Measurements from ENCODE around the gene C10orf71. TPM values are rescaled to one million over a fixed set of nuclear protein-coding genes. Genes with fewer than 3 reads are reported as not detected.

Gene C10orf71
- total and polyA plus RNA-seq, 2 donors (not counting 1 experiment from before 2014, with no cell fraction given) = not detected

DNA sequence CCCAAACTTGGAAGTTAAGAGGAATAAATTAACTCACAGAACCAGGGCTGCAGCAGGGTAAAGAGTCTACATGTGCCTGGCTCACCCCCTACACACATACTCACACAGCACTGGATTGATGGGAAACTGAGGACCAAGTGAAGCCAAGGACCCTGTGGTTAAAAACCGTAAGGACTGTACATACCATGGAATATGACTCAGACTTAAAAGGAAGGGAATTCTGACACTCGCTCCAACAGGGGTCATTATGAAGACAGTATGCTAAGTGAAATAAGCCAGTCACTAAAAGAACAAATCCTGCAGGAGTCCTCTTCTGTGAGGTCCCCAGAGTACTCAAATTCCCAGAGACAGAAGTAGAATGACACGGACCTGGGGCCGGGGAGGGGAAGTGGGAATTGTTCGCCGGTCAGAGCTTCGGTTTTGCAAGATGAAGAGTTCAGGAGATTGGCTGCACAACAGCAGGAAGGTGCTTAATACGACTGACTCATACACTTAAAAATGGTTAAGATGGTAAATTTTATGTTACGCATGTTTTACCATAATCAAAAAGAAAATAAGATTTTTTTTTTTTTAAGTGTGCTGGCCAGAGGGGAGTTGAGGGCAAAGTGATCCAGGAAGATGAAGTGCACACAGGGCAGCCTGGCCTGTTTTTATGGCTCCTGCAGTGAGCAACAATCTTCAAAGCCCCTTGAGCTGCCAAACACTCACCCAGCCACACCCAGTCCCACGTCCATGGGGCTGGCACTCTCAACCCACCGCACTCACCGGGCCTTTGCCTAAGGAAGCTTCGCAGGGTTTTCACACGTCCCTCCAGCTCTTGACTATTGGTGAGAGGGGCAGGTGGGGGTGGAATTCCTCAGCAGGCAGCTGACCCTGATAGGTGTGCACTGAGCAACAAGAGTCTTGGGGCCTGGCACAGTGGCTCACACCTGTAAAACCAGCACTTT, 70.5 kb downstream of the C10orf71 start:
- intact Hi-C loops (cut with micrococcal nuclease) = no loop called here
- ATAC-seq (ENCODE audit: low read depth) (no peak), DNase-seq (no peak)
- no peak overlapping the region for H2AFZ ChIP-seq (ENCODE audit: insufficient read depth, low read depth, low read length, poor library complexity, severe bottlenecking)
- no peaks in the 10 kb centered on the region for H3K27me3 ChIP-seq (replicated peaks in 1 of 4; ENCODE audit: control extremely low read depth in 1 of 4, control insufficient read depth in 3 of 4, insufficient read depth in 4 of 4, low read length in 3 of 4)
- TF ChIP-seq EZH2 (IDR thresholded peaks at IDR 0.05; ENCODE audit: borderline replicate concordance, insufficient read depth, low read depth, low read length, poor library complexity, severe bottlenecking) (no peak), CTCF (IDR thresholded peaks at IDR 0.05) (no peak)
- no peaks in the 10 kb centered on the region for H3K4me1 Mint-ChIP-seq
- no peaks in the 10 kb centered on the region for H3K36me3 ChIP-seq (replicated peaks in 1 of 2; ENCODE audit: control extremely low read depth in 1 of 2, control insufficient read depth in 1 of 2, extremely low read depth in 1 of 2, insufficient read depth in 2 of 2, low read length in 1 of 2)
- H3K4me3 ChIP-seq (ENCODE audit: control extremely low read depth in 1 of 5, extremely low read depth in 1 of 5, insufficient read depth in 1 of 5, low read depth in 2 of 5, low read length in 4 of 5) = no peak overlapping the region
- WGBS (ENCODE audit: insufficient coverage) = 87% methylated on average over 9 of the region's 14 CpGs
- ChIA-PET POLR2A (no interaction called here), CTCF (no interaction called here)
- no peak overlapping the region for H3K27ac Mint-ChIP-seq
- H3K4me1 ChIP-seq (ENCODE audit: control insufficient read depth in 2 of 2, insufficient read depth in 2 of 2, low read length in 2 of 2) = no peaks in the 10 kb centered on the region
- H4K20me1 ChIP-seq (ENCODE audit: control insufficient read depth, insufficient read depth, low read length, poor library complexity, severe bottlenecking) = no peaks in the 10 kb centered on the region
- no peak overlapping the region for H3K9ac ChIP-seq (ENCODE audit: low read length)
- peaks cover 10% of the 10 kb centered on the region for H3K27me3 Mint-ChIP-seq
- H3K4me2 ChIP-seq (replicated peaks; ENCODE audit: low read depth, low read length, poor library complexity, severe bottlenecking) = no peak overlapping the region
- H3K9me3 ChIP-seq (ENCODE audit: control extremely low read depth in 1 of 3, control insufficient read depth in 2 of 3, insufficient read depth in 1 of 3, low read length in 2 of 3) = no peaks in the 10 kb centered on the region
- H3K27ac ChIP-seq (ENCODE audit: low read length in 2 of 2) = no peak overlapping the region
- no peaks in the 10 kb centered on the region for H3K79me2 ChIP-seq (ENCODE audit: control insufficient read depth, insufficient read depth, low read length)
- no peaks in the 10 kb centered on the region for H3K9me3 Mint-ChIP-seq (ENCODE audit: insufficient read depth)
- no peak overlapping the region for H3K4me3 Mint-ChIP-seq
